OCI-LY1 (cell line): ENCODE data around the gene WBP2NL.
A peak's percentile ranks its signal among the peaks of the same experiment; 100 is the strongest.

ENCODE experiments used
- H2AFZ ChIP-seq: fragments of 200-600 bp; sonication (generic), shearing (Covaris generic); 2 replicates; pipeline ENCODE4 v1.6.0; 2014; ENCODE audit warnings: antibody characterized with exemption, mild to moderate bottlenecking, low read length
- H3F3A ChIP-seq: fragments of 200-600 bp; sonication (generic), shearing (Covaris generic); 2 replicates; pipeline ENCODE4 v1.6.0; 2014; ENCODE audit warnings: mild to moderate bottlenecking, antibody characterized with exemption, low read length, moderate library complexity; ENCODE audit not compliant: insufficient read depth
- H3K27ac ChIP-seq: fragments of 200-600 bp; sonication (generic); 2 replicates; pipeline ENCODE4 v1.5.1; 2014; ENCODE audit warnings: low read length, mixed run types, mild to moderate bottlenecking, low read depth; ENCODE audit not compliant: poor library complexity, severe bottlenecking
- H3K27me3 ChIP-seq: fragments of 200-600 bp; sonication (generic); 2 replicates; pipeline ENCODE4 v1.6.0; 2014; ENCODE audit warnings: antibody characterized with exemption, mild to moderate bottlenecking, low read length, moderate library complexity; ENCODE audit not compliant: insufficient read depth
- H3K36me3 ChIP-seq: fragments of 200-600 bp; sonication (generic); 2 replicates; pipeline ENCODE4 v1.6.1; 2014; ENCODE audit warnings: mild to moderate bottlenecking, antibody characterized with exemption, low read length, moderate library complexity, mixed read lengths; ENCODE audit not compliant: insufficient read depth
- H3K4me1 ChIP-seq: fragments of 200-600 bp; sonication (generic); 2 replicates; pipeline ENCODE4 v1.5.1; 2014; ENCODE audit warnings: mild to moderate bottlenecking, low read length, moderate library complexity; ENCODE audit not compliant: insufficient read depth, severe bottlenecking
- H3K4me2 ChIP-seq: fragments of 200-600 bp; sonication (generic), shearing (Covaris generic); 2 replicates; pipeline ENCODE4 v1.6.1; 2014; ENCODE audit warnings: low read length
- H3K4me3 ChIP-seq: fragments of 200-600 bp; sonication (generic); 2 replicates; pipeline ENCODE4 v1.5.1; 2014; ENCODE audit warnings: low read length, low read depth, mild to moderate bottlenecking, mixed read lengths; ENCODE audit not compliant: poor library complexity, severe bottlenecking
- H3K79me2 ChIP-seq: fragments of 200-600 bp; shearing (Covaris generic); 2 replicates; pipeline ENCODE4 v1.6.1; 2016; ENCODE audit warnings: mixed run types, low read length, mixed read lengths; ENCODE audit not compliant: insufficient read depth
- H3K9ac ChIP-seq: fragments of 200-600 bp; sonication (generic), shearing (Covaris generic); 2 replicates; pipeline ENCODE4 v1.6.1; 2014; ENCODE audit warnings: mild to moderate bottlenecking, low read length, mixed read lengths
- H3K9me2 ChIP-seq: fragments of 200-600 bp; sonication (generic), shearing (Covaris generic); 2 replicates; pipeline ENCODE4 v1.6.1; 2014; ENCODE audit warnings: low read depth, mild to moderate bottlenecking, low read length, mixed read lengths
- H3K9me3 ChIP-seq: fragments of 200-600 bp; shearing (Covaris generic); 2 replicates; pipeline ENCODE4 v1.6.1; 2014; ENCODE audit warnings: low read length, mixed read lengths
- H4K20me1 ChIP-seq: fragments of 200-600 bp; sonication (generic), shearing (Covaris generic); 2 replicates; pipeline ENCODE4 v1.6.0; 2016; ENCODE audit warnings: mild to moderate bottlenecking, low read length; ENCODE audit not compliant: insufficient read depth
- CTCF ChIP-seq: fragments of 200-600 bp; sonication (generic), shearing (Covaris generic); IDR thresholded peaks from 2 replicates; pipeline ENCODE4 v1.5.1; 2017; ENCODE audit warnings: mild to moderate bottlenecking, antibody characterized with exemption, low read length, moderate library complexity, mixed read lengths
- EZH2 ChIP-seq: fragments of 200-600 bp; sonication (generic), shearing (Covaris generic); IDR thresholded peaks from 2 replicates; pipeline ENCODE4 v1.8.0; 2017; ENCODE audit warnings: borderline replicate concordance, mixed run types, mild to moderate bottlenecking, antibody characterized with exemption, low read length, moderate library complexity, mixed read lengths

Gene WBP2NL

GRCh38 chr22:41951898-41952474 is 46.6 kb upstream of the WBP2NL start, which contains the start of gene SMIM45:
Gene SMIM45, plus strand, starts transcription at chr22:41952150.
- no peaks in the 10 kb centered on the region for H4K20me1 ChIP-seq

DNA sequence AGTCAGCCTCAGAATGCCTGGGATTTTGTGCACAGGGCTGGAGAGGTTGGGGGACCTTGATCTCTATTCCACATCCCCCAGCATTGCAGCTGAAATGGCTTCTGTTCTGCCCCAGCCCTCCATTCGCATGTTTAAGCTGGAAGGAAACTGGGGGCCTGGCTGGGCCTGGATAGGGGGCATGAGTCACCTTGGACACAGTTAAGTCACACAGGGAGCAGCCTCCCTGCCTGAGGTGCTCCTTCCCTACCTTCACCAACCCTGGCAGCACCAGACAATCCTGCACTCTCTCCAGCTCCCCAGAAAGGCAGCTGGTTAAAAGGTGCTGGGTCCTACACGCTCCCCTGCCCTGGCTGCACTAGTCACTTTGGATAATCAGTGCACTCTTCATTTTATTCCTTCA is 45.9 kb upstream of the WBP2NL start:
- no peak overlapping the region for H2AFZ ChIP-seq
- TF ChIP-seq CTCF (no peak), EZH2 (no peak)
- H3K27me3 ChIP-seq: no peaks in the 10 kb centered on the region
- H4K20me1 ChIP-seq: no peaks in the 10 kb centered on the region
- no peaks in the 10 kb centered on the region for H3K9me3 ChIP-seq
- H3K9me2 ChIP-seq: no peaks in the 10 kb centered on the region
- no peaks in the 10 kb centered on the region for H3K79me2 ChIP-seq
- H3K27ac ChIP-seq: no peak overlapping the region
- H3K4me2 ChIP-seq: no peak overlapping the region
- H3K4me3 ChIP-seq: no peak overlapping the region
- H3K9ac ChIP-seq: no peak overlapping the region
- no peaks in the 10 kb centered on the region for H3F3A ChIP-seq
- no peaks in the 10 kb centered on the region for H3K36me3 ChIP-seq
- peaks cover 36% of the 10 kb centered on the region for H3K4me1 ChIP-seq

More at GRCh38 chr22:41951898-41952474, 46.6 kb upstream of the WBP2NL start, which contains the start of gene SMIM45:
- Histone ChIP-seq H3K4me2 (no peak within 1 kb of the TSS), H3K27me3 (no peaks in the 10 kb centered on the region), H3K9me3 (no peaks in the 10 kb centered on the region), H3K79me2 (no peaks in the 10 kb centered on the region), H3K36me3 (no peaks in the 10 kb centered on the region), H3K4me1 (peaks cover 39% of the 10 kb centered on the region), H2AFZ (no peak within 1 kb of the TSS), H3K27ac (no peak within 1 kb of the TSS), H3K4me3 (no peak within 1 kb of the TSS), H3K9me2 (no peaks in the 10 kb centered on the region), H3K9ac (no peak within 1 kb of the TSS), H3F3A (no peaks in the 10 kb centered on the region)
- TF ChIP-seq EZH2 (no peak), CTCF (peak; percentile 11; the same call in 1 of the 2 replicates)

DNA sequence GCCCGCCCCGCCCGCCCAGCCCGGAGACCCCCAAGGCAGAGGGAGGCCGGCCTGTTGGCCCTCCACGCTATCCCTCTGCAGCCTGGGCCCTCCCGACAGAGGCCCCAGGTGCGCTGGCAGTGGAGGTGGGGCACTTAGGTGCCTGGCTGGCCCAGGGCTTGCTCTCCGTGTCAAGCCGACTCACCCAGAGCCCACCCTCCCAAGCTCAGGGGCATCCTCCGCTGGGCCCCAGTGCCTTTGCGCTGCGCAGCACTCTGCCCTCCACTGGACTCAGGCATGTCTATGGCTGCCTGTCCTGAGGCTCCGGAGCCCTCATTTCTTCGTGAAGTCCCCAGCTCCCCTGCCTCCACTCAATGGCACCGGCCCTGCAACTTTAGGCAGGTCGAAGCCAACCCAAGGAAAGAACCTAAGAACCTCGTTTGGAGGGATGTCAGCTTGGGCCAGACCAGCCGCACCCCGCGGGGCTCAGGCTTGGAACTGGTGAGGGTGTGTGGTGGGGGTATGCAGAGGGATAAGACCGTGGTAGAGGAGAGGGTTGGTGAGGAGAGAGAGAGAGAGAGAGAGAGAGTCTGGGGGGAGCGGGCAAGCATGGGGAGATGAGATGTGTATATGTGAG is 40.5 kb upstream of the WBP2NL start:
- no peaks in the 10 kb centered on the region for H3K9me3 ChIP-seq

More for the DNA sequence above, 40.5 kb upstream of the WBP2NL start:
- Histone ChIP-seq H3K27me3 (no peaks in the 10 kb centered on the region), H3K4me2 (peak overlapping the region; percentile 60), H3K4me3 (no peak overlapping the region), H3K9ac (no peak overlapping the region), H3K79me2 (no peaks in the 10 kb centered on the region), H3F3A (no peaks in the 10 kb centered on the region), H3K4me1 (peaks cover 29% of the 10 kb centered on the region), H3K36me3 (no peaks in the 10 kb centered on the region), H3K9me2 (no peaks in the 10 kb centered on the region), H4K20me1 (no peaks in the 10 kb centered on the region), H2AFZ (no peak overlapping the region), H3K27ac (no peak overlapping the region)
- TF ChIP-seq EZH2: no peak
- TF ChIP-seq CTCF: no peak
